Spleen (tissue), 7 donors: ENCODE measurements around the gene KIF1C.

Experiments used
- POLR2A ChIP-seq, 3 donors: fragments of 450-650 bp; IDR thresholded peaks; one replicate each; pipeline ENCODE4 v1.5.1; 2017; ENCODE audit warnings: antibody characterized with exemption in 3 of 3, mild to moderate bottlenecking in 1 of 3
- POLR2AphosphoS5 ChIP-seq, 3 donors: sonication (generic); formaldehyde crosslinking; IDR thresholded peaks; one replicate each; pipeline ENCODE4 v1.5.1; 2017; ENCODE audit warnings: antibody characterized with exemption in 3 of 3
- TF ChIP-seq, protein P1 (sequence below), 11 experiments: fragments of 200-600 bp in 7 of 11; fragments of 450-650 bp in 4 of 11; sonication (generic) in 4 of 11; IDR thresholded peaks in 8 of 11; conservative IDR thresholded peaks in 3 of 11; 1 replicate in 7 of 11; 2 replicates in 4 of 11; pipeline versions ENCODE4 v1.4.0 to v1.8.0; 2016 to 2021; ENCODE audit warnings: antibody characterized with exemption in 11 of 11, inconsistent platforms in 4 of 11, mild to moderate bottlenecking in 1 of 11
- donor health status: DM: no; HTN: no; CAD: no; lungs with moderate emphysema.
- donor health status: DM: no; HTN: no; CAD: no.
- donor health status: DM: no; HTN: no; CAD: no.

DNA sequence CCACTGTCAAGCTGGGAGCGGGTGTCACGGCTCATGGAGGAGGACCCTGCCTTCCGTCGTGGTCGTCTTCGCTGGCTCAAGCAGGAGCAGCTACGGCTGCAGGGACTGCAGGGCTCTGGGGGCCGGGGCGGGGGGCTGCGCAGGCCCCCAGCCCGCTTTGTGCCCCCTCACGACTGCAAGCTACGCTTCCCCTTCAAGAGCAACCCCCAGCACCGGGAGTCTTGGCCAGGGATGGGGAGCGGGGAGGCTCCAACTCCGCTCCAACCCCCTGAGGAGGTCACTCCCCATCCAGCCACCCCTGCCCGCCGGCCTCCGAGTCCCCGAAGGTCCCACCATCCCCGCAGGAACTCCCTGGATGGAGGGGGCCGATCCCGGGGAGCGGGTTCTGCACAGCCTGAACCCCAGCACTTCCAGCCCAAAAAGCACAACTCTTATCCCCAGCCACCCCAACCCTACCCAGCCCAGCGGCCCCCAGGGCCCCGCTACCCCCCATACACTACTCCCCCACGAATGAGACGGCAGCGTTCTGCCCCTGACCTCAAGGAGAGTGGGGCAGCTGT lies 25.9 kb downstream of the KIF1C start:
- TF ChIP-seq POLR2AphosphoS5 (IDR thresholded peaks at IDR 0.05) (peak in 1 of 3 donors; percentile 31), POLR2A (IDR thresholded peaks at IDR 0.05) (no peak)
- TF ChIP-seq, protein P1, sequence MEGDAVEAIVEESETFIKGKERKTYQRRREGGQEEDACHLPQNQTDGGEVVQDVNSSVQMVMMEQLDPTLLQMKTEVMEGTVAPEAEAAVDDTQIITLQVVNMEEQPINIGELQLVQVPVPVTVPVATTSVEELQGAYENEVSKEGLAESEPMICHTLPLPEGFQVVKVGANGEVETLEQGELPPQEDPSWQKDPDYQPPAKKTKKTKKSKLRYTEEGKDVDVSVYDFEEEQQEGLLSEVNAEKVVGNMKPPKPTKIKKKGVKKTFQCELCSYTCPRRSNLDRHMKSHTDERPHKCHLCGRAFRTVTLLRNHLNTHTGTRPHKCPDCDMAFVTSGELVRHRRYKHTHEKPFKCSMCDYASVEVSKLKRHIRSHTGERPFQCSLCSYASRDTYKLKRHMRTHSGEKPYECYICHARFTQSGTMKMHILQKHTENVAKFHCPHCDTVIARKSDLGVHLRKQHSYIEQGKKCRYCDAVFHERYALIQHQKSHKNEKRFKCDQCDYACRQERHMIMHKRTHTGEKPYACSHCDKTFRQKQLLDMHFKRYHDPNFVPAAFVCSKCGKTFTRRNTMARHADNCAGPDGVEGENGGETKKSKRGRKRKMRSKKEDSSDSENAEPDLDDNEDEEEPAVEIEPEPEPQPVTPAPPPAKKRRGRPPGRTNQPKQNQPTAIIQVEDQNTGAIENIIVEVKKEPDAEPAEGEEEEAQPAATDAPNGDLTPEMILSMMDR (IDR thresholded peaks at IDR 0.05 in 8 of 11, conservative IDR thresholded peaks at IDR 0.05 in 3 of 11): no peak
